DOHH2 (cell line): ENCODE results near the gene PPM1J.
A peak's percentile ranks its signal among the peaks of the same experiment; 100 is the strongest.

Experiments used
- H3F3A ChIP-seq: fragments of 200-600 bp; sonication (generic), shearing (Covaris generic); 2 replicates; pipeline ENCODE4 v1.6.0; 2016; ENCODE audit warnings: antibody characterized with exemption, mild to moderate bottlenecking; ENCODE audit not compliant: control insufficient read depth, insufficient read depth
- H3K27ac ChIP-seq: fragments of 200-600 bp; sonication (generic); 2 replicates; pipeline ENCODE4 v1.5.1; 2014; ENCODE audit warnings: low read depth, mild to moderate bottlenecking, low read length, moderate library complexity
- H3K27me3 ChIP-seq: fragments of 200-600 bp; sonication (generic); 2 replicates; pipeline ENCODE4 v1.6.1; 2014; ENCODE audit warnings: mild to moderate bottlenecking, low read length, mixed read lengths; ENCODE audit not compliant: control insufficient read depth
- H3K36me3 ChIP-seq: fragments of 200-600 bp; sonication (generic); 2 replicates; pipeline ENCODE4 v1.6.1; 2014; ENCODE audit warnings: mild to moderate bottlenecking, low read length, moderate library complexity, mixed read lengths; ENCODE audit not compliant: control insufficient read depth
- H3K4me1 ChIP-seq: fragments of 200-600 bp; sonication (generic); 2 replicates; pipeline ENCODE4 v1.6.1; 2014; ENCODE audit warnings: mild to moderate bottlenecking, low read length, mixed read lengths; ENCODE audit not compliant: control insufficient read depth
- H3K4me2 ChIP-seq: fragments of 200-600 bp; sonication (generic); 2 replicates; pipeline ENCODE4 v1.6.0; 2014; ENCODE audit warnings: mild to moderate bottlenecking, low read length, moderate library complexity
- H3K4me3 ChIP-seq: fragments of 200-600 bp; sonication (generic); 2 replicates; pipeline ENCODE4 v1.5.1; 2014; ENCODE audit warnings: mild to moderate bottlenecking, low read length, mixed read lengths
- H3K79me2 ChIP-seq: fragments of 200-600 bp; sonication (generic); 2 replicates; pipeline ENCODE4 v1.6.1; 2014; ENCODE audit warnings: mild to moderate bottlenecking, low read length, mixed read lengths; ENCODE audit not compliant: control insufficient read depth
- H3K9me2 ChIP-seq: fragments of 200-600 bp; sonication (generic); replicated peaks from 2 replicates; pipeline ENCODE4 v1.6.1; 2014; ENCODE audit warnings: mild to moderate bottlenecking, low read length, mixed read lengths; ENCODE audit not compliant: control insufficient read depth
- H3K9me3 ChIP-seq: fragments of 200-600 bp; sonication (generic); 2 replicates; pipeline ENCODE4 v1.6.1; 2014; ENCODE audit warnings: antibody characterized with exemption, low read length, mixed read lengths; ENCODE audit not compliant: control insufficient read depth, insufficient read depth
- H4K20me1 ChIP-seq: fragments of 200-600 bp; sonication (generic); 2 replicates; pipeline ENCODE4 v1.6.0; 2014; ENCODE audit warnings: low read depth, mild to moderate bottlenecking, antibody characterized with exemption, low read length, moderate library complexity; ENCODE audit not compliant: control insufficient read depth, insufficient read depth
- EZH2phosphoT487 ChIP-seq: fragments of 200-600 bp; sonication (generic); IDR thresholded peaks from 2 replicates; pipeline ENCODE4 v1.6.1; 2017; ENCODE audit warnings: borderline replicate concordance, mild to moderate bottlenecking, antibody characterized with exemption, low read length, moderate library complexity, mixed read lengths
- TF ChIP-seq, protein P1 (sequence below): fragments of 200-600 bp; sonication (generic); IDR thresholded peaks from one replicate; pipeline ENCODE4 v1.5.1; 2014; ENCODE audit warnings: antibody characterized with exemption, mild to moderate bottlenecking, low read depth, low read length; ENCODE audit not compliant: poor library complexity, severe bottlenecking

The PPM1J gene

GRCh38 chr1:112702420-112703261 is 12.5 kb downstream of the PPM1J start:
- Histone ChIP-seq H3K4me3 (no peak overlapping the region), H4K20me1 (no peaks in the 10 kb centered on the region), H3K79me2 (no peaks in the 10 kb centered on the region), H3K4me1 (peaks cover 59% of the 10 kb centered on the region), H3K9me2 (no peaks in the 10 kb centered on the region), H3K27me3 (peaks cover 1% of the 10 kb centered on the region), H3K36me3 (no peaks in the 10 kb centered on the region), H3K9me3 (no peaks in the 10 kb centered on the region), H3K4me2 (no peak overlapping the region), H3F3A (0 out of 2 replicates have a peak, but pooled peaks cover 4% of the 10 kb centered on the region), H3K27ac (no peak overlapping the region)
- no peak for TF ChIP-seq EZH2phosphoT487
- TF ChIP-seq, protein P1, sequence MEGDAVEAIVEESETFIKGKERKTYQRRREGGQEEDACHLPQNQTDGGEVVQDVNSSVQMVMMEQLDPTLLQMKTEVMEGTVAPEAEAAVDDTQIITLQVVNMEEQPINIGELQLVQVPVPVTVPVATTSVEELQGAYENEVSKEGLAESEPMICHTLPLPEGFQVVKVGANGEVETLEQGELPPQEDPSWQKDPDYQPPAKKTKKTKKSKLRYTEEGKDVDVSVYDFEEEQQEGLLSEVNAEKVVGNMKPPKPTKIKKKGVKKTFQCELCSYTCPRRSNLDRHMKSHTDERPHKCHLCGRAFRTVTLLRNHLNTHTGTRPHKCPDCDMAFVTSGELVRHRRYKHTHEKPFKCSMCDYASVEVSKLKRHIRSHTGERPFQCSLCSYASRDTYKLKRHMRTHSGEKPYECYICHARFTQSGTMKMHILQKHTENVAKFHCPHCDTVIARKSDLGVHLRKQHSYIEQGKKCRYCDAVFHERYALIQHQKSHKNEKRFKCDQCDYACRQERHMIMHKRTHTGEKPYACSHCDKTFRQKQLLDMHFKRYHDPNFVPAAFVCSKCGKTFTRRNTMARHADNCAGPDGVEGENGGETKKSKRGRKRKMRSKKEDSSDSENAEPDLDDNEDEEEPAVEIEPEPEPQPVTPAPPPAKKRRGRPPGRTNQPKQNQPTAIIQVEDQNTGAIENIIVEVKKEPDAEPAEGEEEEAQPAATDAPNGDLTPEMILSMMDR: no peak

DNA sequence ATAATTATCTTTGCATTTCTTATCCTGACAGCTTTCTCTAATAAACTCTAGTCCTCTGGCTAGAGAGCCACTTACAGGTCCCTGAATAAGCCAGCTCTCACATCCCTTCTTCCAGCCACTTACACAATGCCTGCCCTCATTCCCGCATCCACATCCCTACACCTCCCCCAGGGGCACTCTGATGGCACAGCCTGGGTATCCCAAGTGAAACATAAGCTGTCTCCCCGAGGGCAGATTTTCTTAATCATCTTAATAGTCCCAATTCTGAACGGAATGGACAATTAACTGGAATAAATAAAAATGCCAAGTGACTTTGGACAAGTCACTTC is 13.1 kb downstream of the PPM1J start:
- no peak overlapping the region for H3K27ac ChIP-seq
- TF ChIP-seq EZH2phosphoT487: no peak
- TF ChIP-seq, protein P1: no peak
- H4K20me1 ChIP-seq: no peaks in the 10 kb centered on the region
- no peaks in the 10 kb centered on the region for H3K36me3 ChIP-seq
- no peaks in the 10 kb centered on the region for H3K9me2 ChIP-seq
- no peaks in the 10 kb centered on the region for H3K27me3 ChIP-seq
- no peaks in the 10 kb centered on the region for H3K79me2 ChIP-seq
- no peak overlapping the region for H3K4me3 ChIP-seq
- no peaks in the 10 kb centered on the region for H3K9me3 ChIP-seq
- H3K4me2 ChIP-seq: no peak overlapping the region
- peaks cover 56% of the 10 kb centered on the region for H3K4me1 ChIP-seq
- 0 out of 2 replicates have a peak, but pooled peaks cover 4% of the 10 kb centered on the region for H3F3A ChIP-seq

GRCh38 chr1:112701227-112702066 is 13.7 kb downstream of the PPM1J start:
- H3K27me3 ChIP-seq: no peaks in the 10 kb centered on the region
- H3K4me2 ChIP-seq: peak overlapping the region; percentile 59
- peak overlapping the region; percentile 54 for H3K4me3 ChIP-seq
- no peaks in the 10 kb centered on the region for H3K9me3 ChIP-seq
- H4K20me1 ChIP-seq: no peaks in the 10 kb centered on the region
- TF ChIP-seq EZH2phosphoT487: no peak
- TF ChIP-seq, protein P1: no peak
- H3K36me3 ChIP-seq: no peaks in the 10 kb centered on the region
- H3K9me2 ChIP-seq: no peaks in the 10 kb centered on the region
- H3K79me2 ChIP-seq: no peaks in the 10 kb centered on the region
- peaks cover 52% of the 10 kb centered on the region for H3K4me1 ChIP-seq
- H3F3A ChIP-seq: 0 out of 2 replicates have a peak, but pooled peaks cover 4% of the 10 kb centered on the region
- peak overlapping the region; percentile 31; the same call in 1 of the 2 replicates for H3K27ac ChIP-seq
